ENCODE results near the gene FGA.

DNA sequence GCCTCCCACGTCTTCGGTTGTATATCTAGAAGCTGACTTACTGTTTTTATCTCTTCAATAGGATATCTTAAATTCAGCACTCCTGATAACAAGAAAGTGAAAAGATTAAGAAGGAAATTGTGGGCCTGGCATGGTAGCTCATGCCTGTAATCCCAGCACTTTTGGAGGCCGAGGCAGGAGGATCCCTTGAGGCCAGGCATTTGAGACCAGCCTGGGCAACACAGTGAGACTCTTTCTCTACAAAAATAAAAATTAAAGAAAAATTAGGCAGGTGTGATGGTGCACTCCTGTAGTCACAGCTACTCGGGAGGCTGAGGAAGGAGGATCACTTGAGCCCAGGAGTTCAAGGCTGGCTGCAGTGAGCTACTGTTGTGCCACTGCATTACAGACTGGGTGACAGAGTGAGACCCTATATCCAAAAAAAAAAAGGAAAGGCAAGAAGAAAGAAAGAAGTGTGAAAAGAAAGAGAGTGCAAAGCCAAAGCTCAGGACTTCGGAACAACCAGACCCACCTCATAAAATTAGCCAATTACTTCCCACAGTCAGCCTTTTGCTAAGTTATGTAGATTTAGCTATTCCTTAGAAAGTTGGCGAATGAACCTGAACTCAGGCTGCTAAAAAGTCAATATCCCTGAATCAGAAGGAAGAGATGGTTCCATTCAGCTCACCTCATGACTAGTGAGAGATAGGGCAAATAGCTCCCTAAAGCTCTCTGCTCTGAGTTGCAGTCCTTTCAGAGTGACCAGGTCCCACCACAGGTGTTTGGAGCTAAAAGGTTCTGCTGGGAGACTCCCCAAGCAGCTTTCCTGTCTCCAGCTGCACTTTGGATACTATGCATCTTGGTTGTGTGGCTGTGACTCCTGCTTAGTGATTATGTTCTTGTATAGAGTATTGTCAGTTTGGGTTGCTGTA is 12.7 kb upstream of the FGA start:
- TF ChIP-seq CTCF (IDR thresholded peaks at IDR 0.05 in 2 of 3, conservative IDR thresholded peaks at IDR 0.05 in 1 of 3; ENCODE audit: borderline replicate concordance in 1 of 3, insufficient read depth in 1 of 3, low read depth in 2 of 3, low read length in 2 of 3): no peak
- TF ChIP-seq TCF7L2 (IDR thresholded peaks at IDR 0.05; ENCODE audit: borderline replicate concordance, extremely low read depth, insufficient read depth, insufficient read length): no peak
- TF ChIP-seq SIN3A (IDR thresholded peaks at IDR 0.05; ENCODE audit: low read depth): no peak
- TF ChIP-seq POLR2AphosphoS5 (IDR thresholded peaks at IDR 0.05; ENCODE audit: low read depth, low read length): no peak
- TF ChIP-seq, protein P1, sequence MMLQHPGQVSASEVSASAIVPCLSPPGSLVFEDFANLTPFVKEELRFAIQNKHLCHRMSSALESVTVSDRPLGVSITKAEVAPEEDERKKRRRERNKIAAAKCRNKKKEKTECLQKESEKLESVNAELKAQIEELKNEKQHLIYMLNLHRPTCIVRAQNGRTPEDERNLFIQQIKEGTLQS (IDR thresholded peaks at IDR 0.05): no peak
- TF ChIP-seq EZH2 (IDR thresholded peaks at IDR 0.05): no peak
- no peak for TF ChIP-seq RAD21 (IDR thresholded peaks at IDR 0.05; ENCODE audit: low read depth)
